ENCODE data around the gene CYP2S1. TPM values are rescaled to one million over a fixed set of nuclear protein-coding genes. Genes with fewer than 3 reads are reported as not detected.

Gene CYP2S1
- total and polyA plus RNA-seq, 8 donors = 7.9 to 85.3 (median 27.4) TPM

GRCh38 chr19:41194157-41194552 lies 1.1 kb downstream of the CYP2S1 start:
- intact Hi-C loops (cut with DNase I; ENCODE audit: low total_unique reads) = no loop called here
- 41 to 50% (median 47%) methylated on average over 6 of the region's 6 CpGs for WGBS, 5 donors
- TF ChIP-seq EP300 (IDR thresholded peaks at IDR 0.05) = no peak
- TF ChIP-seq POLR2AphosphoS5 (IDR thresholded peaks at IDR 0.05) = no peak
- no peak for TF ChIP-seq CTCF (IDR thresholded peaks at IDR 0.05)
- no peak for TF ChIP-seq POLR2A (IDR thresholded peaks at IDR 0.05)
- Histone ChIP-seq H3K27me3 (peaks cover 0 to 62% (median 21%) of the 10 kb centered on the region in 3 donors), H3K4me1 (peaks cover 6 to 34% (median 13%) of the 10 kb centered on the region in 4 donors), H3K36me3 (peaks cover 0 to 15% (median 6%) of the 10 kb centered on the region in 4 donors), H3K4me3 (peak overlapping the region; percentile 38 to 58 (median 52)), H3K27ac (peak overlapping the region in 3 of 5 donors; percentile 67 to 81 (median 70)), H3K9me3 (no peaks in the 10 kb centered on the region)
- DNase-seq = no peak

GRCh38 chr19:41195675-41196497 lies 2.9 kb downstream of the CYP2S1 start:
- peaks cover 0 to 16% (median 7%) of the 10 kb centered on the region in 4 donors for H3K36me3 ChIP-seq
- intact Hi-C loops (cut with DNase I; ENCODE audit: low total_unique reads) = no loop called here
- H3K4me1 ChIP-seq = peaks cover 6 to 34% (median 13%) of the 10 kb centered on the region in 4 donors
- H3K9me3 ChIP-seq = no peaks in the 10 kb centered on the region
- H3K27ac ChIP-seq = peak overlapping the region in 1 of 5 donors; percentile 22
- no peak for DNase-seq
- TF ChIP-seq POLR2AphosphoS5 (IDR thresholded peaks at IDR 0.05) (no peak), CTCF (IDR thresholded peaks at IDR 0.05) (no peak), POLR2A (IDR thresholded peaks at IDR 0.05) (no peak), EP300 (IDR thresholded peaks at IDR 0.05) (no peak)
- peaks cover 0 to 45% (median 17%) of the 10 kb centered on the region in 3 donors for H3K27me3 ChIP-seq
- peak overlapping the region in 2 of 4 donors; percentile 3 to 47 for H3K4me3 ChIP-seq
- 58 to 77% (median 69%) methylated on average over 10 of the region's 10 CpGs for WGBS, 5 donors

- Histone ChIP-seq H3K27me3 (peaks cover 0 to 20% (median 2%) of the 10 kb centered on the region in 3 donors), H3K36me3 (peaks cover 0 to 41% (median 18%) of the 10 kb centered on the region in 4 donors), H3K4me3 (no peak overlapping the region), H3K4me1 (peaks cover 0 to 17% (median 0%) of the 10 kb centered on the region in 4 donors), H3K9me3 (no peaks in the 10 kb centered on the region), H3K27ac (no peak overlapping the region)
- intact Hi-C loops (cut with DNase I; ENCODE audit: low total_unique reads) = no loop called here
- WGBS, 5 donors = 73 to 86% (median 82%) methylated on average over 11 of the region's 11 CpGs
- no peak for TF ChIP-seq EP300 (IDR thresholded peaks at IDR 0.05)
- no peak for TF ChIP-seq POLR2AphosphoS5 (IDR thresholded peaks at IDR 0.05)
- no peak for TF ChIP-seq POLR2A (IDR thresholded peaks at IDR 0.05)
- TF ChIP-seq CTCF (IDR thresholded peaks at IDR 0.05) = no peak
- DNase-seq = no peak
Measured at GRCh38 chr19:41198559-41198958, 5.5 kb downstream of the CYP2S1 start.

- WGBS, 5 donors = 87 to 90% (median 88%) methylated on average over 18 of the region's 18 CpGs
Measured at GRCh38 chr19:41203371-41203770, 10.4 kb downstream of the CYP2S1 start.

More at GRCh38 chr19:41203371-41203770, 10.4 kb downstream of the CYP2S1 start:
- no peak for DNase-seq
- Histone ChIP-seq H3K27ac (no peak overlapping the region), H3K36me3 (peaks cover 2 to 58% (median 30%) of the 10 kb centered on the region in 4 donors), H3K27me3 (peaks cover 0 to 7% (median 0%) of the 10 kb centered on the region in 3 donors), H3K4me3 (no peak overlapping the region), H3K9me3 (no peaks in the 10 kb centered on the region), H3K4me1 (peaks cover 0 to 21% (median 4%) of the 10 kb centered on the region in 4 donors)
- no peak for TF ChIP-seq POLR2A (IDR thresholded peaks at IDR 0.05)
- TF ChIP-seq POLR2AphosphoS5 (IDR thresholded peaks at IDR 0.05) = no peak
- TF ChIP-seq CTCF (IDR thresholded peaks at IDR 0.05) = no peak
- TF ChIP-seq EP300 (IDR thresholded peaks at IDR 0.05) = no peak
- intact Hi-C loops (cut with DNase I; ENCODE audit: low total_unique reads) = loop anchor here (5.0 kb wide), 1 partner anchor 104 kb away; no protein-coding TSS in a partner anchor
